NCI-H446 (cell line): Measurements from ENCODE around the gene SLC4A7.

Experiments
- DNase-seq, 2 experiments: peaks; one replicate each; lab custom pipeline; 2025; lab: John Stamatoyannopoulos, UW

SLC4A7 gene

GRCh38 chr3:27325419-27325818 lies 158.8 kb downstream of the SLC4A7 start:
- DNase-seq, result no peak

- DNase-seq, result no peak
Measured at GRCh38 chr3:27324686-27325085, 159.5 kb downstream of the SLC4A7 start.

- DNase-seq, result no peak
Measured at GRCh38 chr3:27323087-27323570, 161.1 kb downstream of the SLC4A7 start.
